GM19468 (cell line): Measurements from ENCODE around the gene SZRD1.

Experiments
- ATAC-seq: cut with Tn5 transposase; IDR thresholded peaks from one replicate; pipeline ENCODE4 v1.9.1; 2021; ENCODE audit warnings: mild to moderate bottlenecking, moderate library complexity, moderate number of reproducible peaks; ENCODE audit not compliant: unreplicated experiment; ENCODE audit errors: extremely low read depth

The SZRD1 gene

DNA sequence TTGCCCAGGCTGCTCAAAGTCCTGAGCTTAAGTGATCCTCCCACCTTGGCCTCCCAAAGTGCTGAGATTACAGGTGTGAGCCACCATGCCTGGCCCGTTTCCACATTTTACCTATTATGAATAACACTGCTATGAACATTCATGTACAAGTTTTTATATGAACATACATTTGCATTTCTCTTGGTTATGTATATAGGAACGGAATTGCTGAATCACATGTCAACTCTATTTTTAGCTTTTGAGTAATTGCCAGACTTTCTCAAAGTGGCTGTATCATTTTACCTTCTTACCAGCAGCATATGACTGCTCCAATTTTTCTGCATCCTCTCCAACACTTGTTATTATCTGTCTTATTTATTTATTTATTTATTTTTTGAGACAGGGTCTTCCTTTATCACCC lies 67.5 kb downstream of the SZRD1 start:
- ATAC-seq = no peak

- ATAC-seq = no peak
Observed at GRCh38 chr1:16436946-16437474, 70.0 kb downstream of the SZRD1 start, which contains the start of gene SPATA21. Gene SPATA21 (minus strand): TSS chr1:16437424. CDS start chr1:16431371, 6,053 bp downstream.

DNA sequence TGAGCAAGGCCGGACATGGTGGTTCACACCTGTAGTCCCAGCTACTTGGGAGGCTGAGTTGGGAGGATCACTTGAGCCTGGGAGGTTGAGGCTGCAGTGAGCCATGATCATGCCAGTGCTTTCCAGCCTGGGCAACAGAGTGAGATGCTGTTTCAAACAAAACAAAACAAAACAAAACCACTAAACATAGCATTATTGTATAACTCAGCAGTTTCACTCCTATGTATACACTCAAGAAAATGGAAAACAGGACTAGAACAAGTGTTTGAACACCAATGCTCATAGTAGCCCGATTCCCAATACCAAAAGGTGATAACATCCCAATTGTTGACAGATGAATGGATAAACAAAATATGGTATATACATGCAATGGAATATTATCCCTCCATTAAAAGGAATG lies 71.5 kb downstream of the SZRD1 start:
- ATAC-seq = no peak

DNA sequence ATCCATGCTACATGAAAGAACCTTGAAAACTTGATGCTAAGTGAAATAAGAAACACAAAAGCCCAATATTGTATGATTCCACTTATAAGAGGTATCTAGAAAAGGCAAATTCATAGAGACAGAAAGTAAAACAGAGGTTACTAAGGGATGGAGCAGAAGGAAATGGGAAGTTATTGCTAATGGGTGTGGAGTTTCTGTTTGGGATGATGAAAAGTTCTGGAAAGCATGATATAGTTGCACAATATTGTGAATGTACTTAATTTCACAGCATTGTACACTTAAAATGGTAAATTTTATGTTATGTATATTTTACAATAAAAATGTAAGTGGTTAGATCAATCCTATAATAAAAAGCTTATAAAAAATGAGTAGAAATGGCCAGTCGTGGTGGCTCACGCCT lies 71.9 kb downstream of the SZRD1 start:
- ATAC-seq = no peak

DNA sequence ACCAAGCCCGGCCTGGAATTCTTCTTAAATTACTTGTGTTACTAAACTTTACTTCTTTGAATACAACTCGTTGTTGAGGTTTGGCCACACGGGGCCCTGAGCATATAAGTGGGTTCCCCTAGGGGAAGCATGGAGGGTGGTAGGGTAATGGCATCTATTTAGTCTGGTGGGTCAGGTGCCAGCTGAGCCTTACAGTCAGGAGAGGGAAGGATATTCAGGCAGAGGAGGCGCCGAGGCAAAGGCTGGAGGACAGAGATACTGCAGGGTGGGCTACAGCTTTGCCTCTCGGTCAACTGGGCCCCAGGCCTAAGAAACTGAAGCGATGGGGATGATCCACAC lies 73.1 kb downstream of the SZRD1 start:
- no peak for ATAC-seq

DNA sequence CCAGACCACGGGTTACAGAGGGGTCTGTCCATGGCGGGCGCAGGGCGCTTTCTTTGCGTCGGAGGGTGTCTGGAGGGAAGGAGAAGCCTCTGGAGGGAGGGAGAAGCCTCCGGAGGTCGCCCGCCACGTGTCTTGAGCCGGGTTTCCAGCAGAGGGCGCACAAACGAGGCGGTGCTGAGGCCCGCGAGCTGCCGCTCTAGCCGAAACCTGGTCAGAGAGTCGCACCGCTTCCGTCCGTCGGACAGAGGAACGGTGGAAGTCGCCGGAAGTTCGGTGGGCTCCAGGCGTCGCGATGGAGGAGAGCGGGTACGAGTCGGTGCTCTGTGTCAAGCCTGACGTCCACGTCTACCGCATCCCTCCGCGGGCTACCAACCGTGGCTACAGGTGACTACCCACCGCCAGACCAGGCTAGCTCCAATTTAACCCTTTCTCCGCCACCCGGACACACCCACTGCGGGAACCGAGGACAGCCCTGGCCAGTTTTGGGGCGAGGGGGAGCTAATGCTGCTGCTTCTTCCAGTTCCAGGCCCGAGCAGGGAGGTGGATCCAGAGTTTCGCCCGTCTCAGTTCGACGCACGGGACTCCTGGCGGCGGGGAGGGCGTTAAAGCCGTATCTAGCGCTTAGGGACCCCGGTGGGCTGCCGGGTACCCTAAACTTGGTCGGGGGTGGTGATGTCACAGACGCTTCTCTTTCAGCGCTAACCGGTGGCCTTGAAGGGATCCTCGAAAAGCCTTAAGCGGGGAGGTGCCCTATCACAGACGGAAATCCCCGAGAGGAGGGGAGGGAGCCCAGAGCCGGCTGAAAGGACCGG lies 73.6 kb downstream of the SZRD1 start, which contains the start of gene NECAP2:
Gene NECAP2 (plus strand): TSS at position 255 of the 812 bp plus-strand sequence. CDS start 38 bp downstream, at position 293.
- peak; percentile 39 for ATAC-seq

DNA sequence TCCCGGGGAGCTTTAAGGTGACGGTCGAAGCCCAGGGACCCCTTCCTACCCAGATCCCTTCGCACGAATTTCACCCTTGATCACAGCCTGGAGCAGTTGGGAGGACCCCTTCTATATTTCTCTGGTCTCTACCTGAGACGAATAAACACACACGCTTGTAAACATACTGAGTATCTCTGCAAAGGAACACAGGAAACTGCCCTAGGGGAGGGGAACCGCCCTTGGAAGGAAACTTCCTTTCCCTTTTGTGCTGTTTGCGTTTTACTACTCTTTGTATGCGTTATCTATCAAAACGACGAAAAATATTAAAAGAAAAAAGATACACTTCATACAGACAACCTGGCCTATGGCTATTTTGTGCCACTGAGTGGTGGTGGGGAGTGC lies 74.2 kb downstream of the SZRD1 start:
- ATAC-seq = no peak

- ATAC-seq = no peak
Observed at GRCh38 chr1:16442265-16442664, 75.2 kb downstream of the SZRD1 start.

DNA sequence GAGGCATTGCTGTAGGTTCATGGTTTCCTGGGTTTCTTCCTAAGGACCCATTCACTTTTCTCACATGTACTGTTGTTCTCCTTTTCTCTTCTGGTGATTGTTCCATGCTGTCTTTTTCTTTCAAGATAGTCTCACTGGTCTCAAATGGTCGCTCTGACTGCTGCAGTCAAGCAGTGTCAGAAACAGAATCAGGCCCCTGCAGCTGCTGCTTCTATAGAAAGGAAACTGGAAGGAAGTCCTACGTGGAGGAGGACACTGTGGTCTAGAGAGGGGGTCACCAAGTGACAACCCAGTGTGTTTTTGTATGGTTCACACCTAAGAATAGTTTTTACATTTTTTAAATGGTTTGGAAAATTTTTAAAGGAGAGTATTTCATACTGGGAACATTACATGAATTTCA lies 75.9 kb downstream of the SZRD1 start:
- ATAC-seq = no peak

DNA sequence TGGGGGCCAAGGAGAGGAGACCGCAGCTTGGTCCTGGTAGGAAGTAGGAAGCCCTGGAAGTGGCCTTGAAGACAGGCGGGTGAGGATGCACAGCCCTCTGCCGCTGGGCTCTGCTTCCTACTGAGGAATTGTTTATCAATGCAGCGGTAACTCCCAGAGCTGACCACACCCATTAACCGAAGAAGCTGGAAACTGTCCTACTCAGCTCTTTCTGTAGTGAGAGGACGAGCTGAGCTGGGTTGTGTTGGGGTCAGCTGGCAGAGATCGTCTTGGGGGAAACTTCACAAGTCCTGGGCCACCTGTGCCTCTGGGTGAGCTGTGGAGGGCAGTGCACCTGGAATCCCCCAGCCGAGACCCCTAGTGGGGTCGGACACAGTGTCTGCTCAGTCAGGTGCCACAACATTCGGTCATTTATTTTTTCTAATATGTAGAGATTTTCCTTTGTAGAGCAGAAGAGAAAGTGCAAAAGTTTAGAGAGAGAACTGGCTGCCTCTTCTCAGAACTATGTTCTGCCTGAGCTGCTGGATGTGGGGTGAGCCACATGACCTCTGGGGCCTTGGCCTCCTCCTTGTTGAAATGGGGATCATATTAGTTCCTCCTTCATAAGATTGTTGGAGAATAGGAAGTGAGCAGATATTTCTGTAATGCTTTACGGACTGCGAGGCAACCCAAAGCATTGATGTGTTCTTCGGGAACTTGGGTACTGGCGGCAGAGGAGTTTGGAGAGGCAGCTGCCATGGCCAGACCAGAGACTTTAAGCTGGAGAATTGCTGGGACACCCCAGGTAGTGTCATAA lies 77.1 kb downstream of the SZRD1 start:
- no peak for ATAC-seq

DNA sequence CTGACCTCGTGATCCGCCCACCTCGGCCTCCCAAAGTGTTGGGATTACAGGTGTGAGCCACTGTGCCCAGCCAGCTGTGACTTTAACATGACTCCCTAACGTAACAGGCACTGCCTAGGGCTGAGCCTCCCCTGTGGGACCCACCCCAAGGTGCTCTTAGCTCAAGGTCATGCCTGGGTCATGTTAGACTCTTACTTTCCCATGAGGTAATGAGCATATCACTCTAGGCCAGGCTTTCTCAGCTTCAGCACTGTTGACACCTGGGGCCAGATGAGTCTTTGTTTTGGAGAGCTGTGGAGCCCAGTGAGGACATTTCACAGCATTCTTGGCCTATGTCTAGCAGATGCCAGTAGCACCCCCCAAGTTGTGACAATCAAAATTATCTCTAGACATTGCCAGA lies 78.0 kb downstream of the SZRD1 start:
- no peak for ATAC-seq

DNA sequence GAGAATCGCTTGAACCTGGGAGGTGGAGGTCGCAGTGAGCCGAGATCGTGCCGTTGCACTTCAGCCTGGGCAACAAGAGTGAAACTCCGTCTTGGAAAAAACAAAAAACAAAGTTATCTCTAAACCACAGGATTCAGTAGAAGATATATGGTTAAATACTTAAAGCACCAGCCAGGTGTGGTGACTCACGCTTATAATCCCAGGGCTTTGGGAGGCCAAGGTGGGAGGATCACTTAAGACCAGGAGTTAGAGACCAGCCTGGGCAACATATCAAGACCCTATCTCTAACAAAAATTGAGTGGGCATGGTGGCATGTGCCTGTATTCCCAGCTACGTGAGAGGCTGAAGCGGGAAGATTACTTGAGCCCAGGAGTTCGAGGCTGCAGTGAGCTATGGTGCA lies 79.1 kb downstream of the SZRD1 start:
- ATAC-seq = no peak

DNA sequence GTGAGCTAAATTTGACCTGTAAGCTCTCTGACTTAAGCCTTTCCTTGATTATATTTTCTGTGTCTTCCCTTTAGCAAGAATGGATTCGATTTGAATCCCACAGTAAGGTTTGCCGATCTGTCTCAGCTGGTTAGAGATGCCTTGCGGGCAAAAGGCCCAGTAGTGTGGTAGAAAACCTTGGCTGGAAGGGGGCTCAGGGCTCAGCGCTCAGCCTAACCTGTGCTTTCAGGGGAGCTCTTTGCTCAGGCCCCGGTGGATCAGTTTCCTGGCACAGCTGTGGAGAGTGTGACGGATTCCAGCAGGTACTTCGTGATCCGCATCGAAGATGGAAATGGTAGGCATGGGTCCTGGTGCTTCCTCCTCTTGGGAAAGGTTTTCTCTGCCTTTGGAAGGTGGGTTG lies 80.6 kb downstream of the SZRD1 start:
- ATAC-seq = no peak
